Smooth muscle cell (in vitro differentiated cells): ENCODE data around the gene CTNNBL1. TPM values are rescaled to one million over a fixed set of nuclear protein-coding genes. Genes with fewer than 3 reads are reported as not detected.

Source experiments
- DNase-seq: peaks from one replicate; lab custom pipeline; 2025; ENCODE audit not compliant: unreplicated experiment; lab: John Stamatoyannopoulos, UW
- H2AFZ ChIP-seq: fragments of 200-600 bp; sonication (generic); 2 replicates; pipeline ENCODE4 v1.6.0; 2016; ENCODE audit warnings: antibody characterized with exemption, low read depth, mild to moderate bottlenecking
- H3F3A ChIP-seq: fragments of 200-600 bp; sonication (generic); 2 replicates; pipeline ENCODE4 v1.6.0; 2017; ENCODE audit warnings: antibody characterized with exemption, low read depth
- H3K27ac ChIP-seq: fragments of 200-600 bp; sonication (generic); 2 replicates; pipeline ENCODE4 v1.5.1; 2016; ENCODE audit warnings: low read depth, mild to moderate bottlenecking
- H3K27me3 ChIP-seq: fragments of 200-600 bp; sonication (generic); 2 replicates; pipeline ENCODE4 v1.6.1; 2016; ENCODE audit warnings: low read depth, mild to moderate bottlenecking
- H3K36me3 ChIP-seq: fragments of 200-600 bp; sonication (generic); 2 replicates; pipeline ENCODE4 v1.5.1; 2016; ENCODE audit warnings: low read depth
- H3K4me1 ChIP-seq: fragments of 200-600 bp; sonication (generic); 2 replicates; pipeline ENCODE4 v1.5.1; 2016; ENCODE audit warnings: low read depth
- H3K4me2 ChIP-seq: fragments of 200-600 bp; sonication (generic); 2 replicates; pipeline ENCODE4 v1.6.0; 2016; ENCODE audit warnings: mild to moderate bottlenecking
- H3K4me3 ChIP-seq: fragments of 200-600 bp; sonication (generic); 2 replicates; pipeline ENCODE4 v1.5.1; 2016; ENCODE audit warnings: mild to moderate bottlenecking
- H3K79me2 ChIP-seq: fragments of 200-600 bp; sonication (generic); 2 replicates; pipeline ENCODE4 v1.6.0; 2016; ENCODE audit warnings: low read depth, mild to moderate bottlenecking
- H3K9ac ChIP-seq: fragments of 200-600 bp; sonication (generic); 2 replicates; pipeline ENCODE4 v1.6.0; 2016; ENCODE audit warnings: low read depth
- H3K9me3 ChIP-seq: fragments of 200-600 bp; sonication (generic); replicated peaks from 2 replicates; pipeline ENCODE4 v1.5.1; 2016; ENCODE audit warnings: low read depth
- H4K20me1 ChIP-seq: fragments of 200-600 bp; sonication (generic); 2 replicates; pipeline ENCODE4 v1.6.0; 2016; ENCODE audit warnings: low read depth
- CTCF ChIP-seq: fragments of 200-600 bp; sonication (generic); IDR thresholded peaks from 2 replicates; pipeline ENCODE4 v1.5.1; 2017; ENCODE audit warnings: borderline replicate concordance, mild to moderate bottlenecking, antibody characterized with exemption; ENCODE audit not compliant: insufficient read depth, poor library complexity, severe bottlenecking
- WGBS: methylation state at CpG from one replicate; pipeline ENCODE4 v1.1.7; 2016; ENCODE audit warnings: low lambda C conversion rate; 5-methylcytosine and 5-hydroxymethylcytosine counted together
- polyA plus RNA-seq: library from polyadenylated mRNA; unstranded; fragments of >200 nt; fragmentation: Nextera tagmentation; extraction: Ambion mirVana; gene quantifications from 2 replicates; pipeline ENCODE4 v1.2.1, GENCODE V29; 2016
- total RNA-seq: library from RNA; depleted of rRNA; stranded (reverse); fragments of >200 nt; gene quantifications from 2 replicates; pipeline ENCODE4 v1.2.3, GENCODE V29; 2014

The CTNNBL1 gene
- total and polyA plus RNA-seq, 2 experiments from 2014 or later, result 33.3 to 63.6 TPM

- no peak for TF ChIP-seq CTCF
- Histone ChIP-seq H2AFZ (no peak overlapping the region), H4K20me1 (no peaks in the 10 kb centered on the region), H3K4me1 (no peaks in the 10 kb centered on the region), H3K27ac (no peak overlapping the region), H3K9me3 (no peaks in the 10 kb centered on the region), H3F3A (no peaks in the 10 kb centered on the region), H3K36me3 (no peaks in the 10 kb centered on the region), H3K9ac (no peak overlapping the region), H3K4me3 (no peak overlapping the region), H3K4me2 (no peak overlapping the region), H3K27me3 (no peaks in the 10 kb centered on the region), H3K79me2 (no peaks in the 10 kb centered on the region)
- WGBS, result 79% methylated on average over 10 of the region's 10 CpGs
- DNase-seq, result no peak
Observed at GRCh38 chr20:37856932-37857660, 163.3 kb downstream of the CTNNBL1 start.

GRCh38 chr20:37859406-37860171, 165.8 kb downstream of the CTNNBL1 start:
- no peaks in the 10 kb centered on the region for H3K27me3 ChIP-seq
- no peak overlapping the region for H3K9ac ChIP-seq
- H3K4me1 ChIP-seq, result no peaks in the 10 kb centered on the region
- 97% methylated on average over 15 of the region's 15 CpGs for WGBS
- H4K20me1 ChIP-seq, result no peaks in the 10 kb centered on the region
- H2AFZ ChIP-seq, result no peak overlapping the region
- H3K4me2 ChIP-seq, result no peak overlapping the region
- no peaks in the 10 kb centered on the region for H3K9me3 ChIP-seq
- no peaks in the 10 kb centered on the region for H3K79me2 ChIP-seq
- H3K4me3 ChIP-seq, result no peak overlapping the region
- no peak for DNase-seq
- H3F3A ChIP-seq, result no peaks in the 10 kb centered on the region
- TF ChIP-seq CTCF, result no peak
- H3K27ac ChIP-seq, result no peak overlapping the region
- H3K36me3 ChIP-seq, result no peaks in the 10 kb centered on the region

GRCh38 chr20:37863289-37863688, 169.5 kb downstream of the CTNNBL1 start:
- no peak for TF ChIP-seq CTCF
- H4K20me1 ChIP-seq, result no peaks in the 10 kb centered on the region
- WGBS, result 93% methylated on average over 5 of the region's 5 CpGs

More at GRCh38 chr20:37863289-37863688, 169.5 kb downstream of the CTNNBL1 start:
- Histone ChIP-seq H3F3A (no peaks in the 10 kb centered on the region), H2AFZ (no peak overlapping the region), H3K9me3 (no peaks in the 10 kb centered on the region), H3K79me2 (no peaks in the 10 kb centered on the region), H3K9ac (no peak overlapping the region), H3K4me3 (no peak overlapping the region), H3K36me3 (no peaks in the 10 kb centered on the region), H3K4me1 (no peaks in the 10 kb centered on the region), H3K4me2 (no peak overlapping the region), H3K27me3 (no peaks in the 10 kb centered on the region), H3K27ac (no peak overlapping the region)
- DNase-seq, result no peak
